Superior temporal gyrus (tissue), 1 donor: Measurements from ENCODE around the gene MUS81.
"Not testable (repeated sequence)": the region's sequence is repeated elsewhere in the genome, so short reads cannot be mapped to it uniquely, and the experiment has no call there.

Experiments used
- DNase-seq: peaks from one replicate; pipeline ENCODE4 v3.0.0-alpha.2; 2016; ENCODE audit errors: extremely low spot score

Gene MUS81

DNA sequence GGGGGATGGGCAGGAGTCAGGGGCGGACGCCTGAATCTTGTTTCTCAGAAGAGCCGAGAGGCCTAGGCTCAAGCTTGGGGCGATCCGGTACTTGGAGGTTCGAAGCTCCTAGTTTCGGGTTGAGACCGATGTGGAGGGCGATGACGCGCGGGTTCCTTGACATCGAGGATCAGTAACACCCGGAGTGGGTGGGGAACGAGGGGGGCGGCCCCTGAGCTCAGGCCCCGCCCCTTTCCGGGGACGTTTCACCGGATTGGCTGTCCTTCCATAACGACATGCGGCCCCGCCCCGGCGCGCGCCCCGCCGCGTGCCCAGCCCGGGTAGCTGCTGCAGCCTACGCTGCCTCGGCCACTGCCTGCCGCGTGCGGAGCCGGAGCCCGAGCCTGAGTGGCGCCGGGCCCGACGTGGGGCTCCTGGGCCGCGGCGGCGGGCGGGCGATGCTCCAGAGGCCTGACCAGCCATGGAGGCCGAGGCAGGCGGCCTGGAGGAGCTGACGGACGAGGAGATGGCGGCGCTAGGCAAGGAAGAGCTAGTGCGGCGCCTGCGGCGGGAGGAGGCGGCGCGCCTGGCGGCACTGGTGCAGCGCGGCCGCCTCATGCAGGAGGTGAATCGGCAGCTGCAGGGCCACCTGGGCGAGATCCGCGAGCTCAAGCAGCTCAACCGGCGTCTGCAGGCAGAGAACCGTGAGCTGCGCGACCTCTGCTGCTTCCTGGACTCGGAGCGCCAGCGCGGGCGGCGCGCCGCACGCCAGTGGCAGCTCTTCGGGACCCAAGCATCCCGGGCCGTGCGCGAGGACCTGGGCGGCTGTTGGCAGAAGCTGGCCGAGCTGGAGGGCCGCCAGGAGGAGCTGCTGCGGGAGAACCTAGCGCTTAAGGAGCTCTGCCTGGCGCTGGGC is 30.3 kb downstream of the MUS81 start, which contains the start of gene CCDC85B:
CCDC85B (plus strand) TSS at position 350 of the 895 bp plus-strand sequence; CDS start at position 461, 111 bp downstream.
- peak; percentile 99 for DNase-seq

DNA sequence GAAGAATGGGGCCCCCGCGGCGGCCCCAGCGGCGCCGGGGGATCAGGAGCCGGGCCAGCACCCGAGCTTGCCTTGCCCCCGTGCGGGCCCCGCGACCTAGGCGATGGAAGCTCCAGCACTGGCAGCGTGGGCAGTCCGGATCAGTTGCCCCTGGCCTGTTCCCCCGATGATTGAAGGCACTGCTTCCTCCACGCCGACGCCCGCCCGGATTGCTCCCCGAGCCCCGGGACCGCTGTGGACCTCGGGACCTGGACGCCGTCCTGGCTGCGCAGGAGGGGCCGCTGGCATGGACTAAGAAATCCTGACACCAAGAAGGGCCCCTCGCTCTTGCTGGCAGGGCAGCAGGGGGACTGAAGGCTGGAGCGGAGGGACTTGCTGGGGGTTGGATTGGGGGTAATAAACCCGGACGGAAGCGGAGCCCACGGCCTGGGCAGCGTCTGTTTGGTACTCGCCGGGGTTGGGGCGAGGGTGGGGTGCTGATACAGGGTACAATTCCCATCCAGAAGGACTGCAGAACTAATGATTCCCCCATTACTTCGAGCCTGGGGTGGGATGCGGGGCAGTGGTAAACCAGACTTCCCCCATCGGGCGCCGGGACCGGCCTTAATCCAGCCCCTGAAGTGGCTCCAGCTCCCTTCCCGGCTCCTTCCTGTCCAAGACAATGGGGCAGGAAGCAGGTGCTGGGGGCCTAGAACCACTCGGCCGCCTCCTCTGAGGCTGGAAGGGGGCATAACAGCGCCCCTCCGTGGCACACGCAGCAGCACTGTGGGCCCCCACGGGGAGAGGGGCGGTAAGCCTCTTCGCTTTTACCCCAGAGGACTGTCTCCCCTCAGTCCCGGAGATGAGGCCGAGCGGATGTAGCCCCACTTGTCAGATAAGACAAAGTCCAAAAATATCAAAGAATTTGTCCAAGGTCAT is 31.2 kb downstream of the MUS81 start:
- no peak for DNase-seq

DNA sequence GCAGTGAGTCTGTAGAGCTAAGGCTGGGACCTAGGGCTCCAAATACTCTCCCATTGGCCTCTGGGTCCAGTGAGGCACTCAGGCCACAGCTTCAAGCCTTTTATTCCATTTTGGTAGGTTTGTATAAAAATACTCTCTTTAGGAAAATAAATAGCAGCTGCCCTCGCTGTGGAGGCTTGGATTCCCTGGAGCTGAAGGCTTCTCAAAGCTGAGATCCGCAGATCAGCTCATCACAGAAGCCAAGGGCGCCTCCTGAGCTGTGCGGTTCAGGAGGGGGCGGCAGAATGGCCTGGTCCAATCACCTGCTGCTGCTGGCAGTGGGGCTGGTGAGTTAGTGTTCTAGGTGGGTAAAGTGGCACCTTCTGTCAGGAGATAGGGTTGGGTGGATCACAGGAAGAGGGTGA is 31.9 kb downstream of the MUS81 start:
- not testable (repeated sequence) for DNase-seq

DNA sequence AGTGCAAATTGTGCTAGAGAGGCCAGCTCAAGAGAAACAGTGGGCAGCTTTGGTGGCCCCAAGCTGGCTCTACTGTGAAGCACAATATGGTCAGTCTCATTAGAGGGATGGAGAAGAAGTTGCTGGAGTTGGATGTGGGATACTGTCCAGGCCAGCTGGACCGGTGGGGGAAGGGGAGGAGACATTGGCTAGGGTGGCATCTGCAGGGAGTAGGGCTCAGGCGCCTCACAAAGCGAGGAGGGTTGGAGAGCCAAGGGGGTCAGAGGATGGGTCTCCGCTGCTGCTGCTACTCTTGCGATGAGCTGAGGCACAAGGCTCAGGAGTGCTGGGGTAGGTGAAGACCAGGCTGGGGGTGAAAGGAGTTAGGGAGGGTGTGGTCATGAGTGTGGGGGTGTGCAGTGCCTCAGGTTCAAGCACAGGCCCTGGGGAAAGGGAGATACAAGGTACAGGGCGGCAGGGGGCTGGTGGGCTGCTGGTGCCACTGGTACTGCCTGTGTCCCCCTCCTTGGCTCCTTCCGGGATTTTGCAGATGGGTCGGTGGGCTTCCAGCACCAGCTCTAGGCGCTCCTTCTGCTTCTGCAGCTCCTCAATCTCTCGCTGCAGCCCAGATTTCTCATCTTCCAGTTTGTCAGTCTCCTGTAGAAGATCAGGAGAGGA is 32.6 kb downstream of the MUS81 start:
- DNase-seq, result no peak

DNA sequence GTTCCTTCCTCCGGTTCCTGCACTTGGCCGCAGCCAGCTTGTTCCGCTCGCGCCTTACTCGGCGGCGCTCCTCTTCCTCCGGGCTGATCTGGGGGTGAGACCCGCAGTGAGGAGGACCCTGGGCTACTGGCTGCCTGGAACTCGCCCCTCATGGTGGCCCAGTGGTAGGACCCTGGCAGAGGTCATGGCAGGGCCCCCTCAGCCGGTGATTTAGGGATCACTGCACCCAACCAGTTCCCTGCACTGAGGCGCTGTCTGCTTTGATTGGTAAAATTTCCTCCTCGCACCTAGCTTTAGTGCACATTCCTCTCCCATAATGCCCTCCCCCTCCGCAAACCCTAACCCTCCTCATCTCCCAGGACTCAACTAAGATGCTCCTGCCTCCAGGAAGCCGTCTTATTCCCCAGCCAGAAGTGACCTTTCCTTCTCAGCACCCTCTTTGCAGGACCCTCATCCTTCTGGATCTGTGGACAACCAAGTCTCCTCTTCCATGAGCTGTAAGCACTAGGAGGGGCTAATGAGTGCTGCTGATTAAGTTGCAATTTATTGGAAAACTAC is 33.9 kb downstream of the MUS81 start:
- DNase-seq, result no peak

DNA sequence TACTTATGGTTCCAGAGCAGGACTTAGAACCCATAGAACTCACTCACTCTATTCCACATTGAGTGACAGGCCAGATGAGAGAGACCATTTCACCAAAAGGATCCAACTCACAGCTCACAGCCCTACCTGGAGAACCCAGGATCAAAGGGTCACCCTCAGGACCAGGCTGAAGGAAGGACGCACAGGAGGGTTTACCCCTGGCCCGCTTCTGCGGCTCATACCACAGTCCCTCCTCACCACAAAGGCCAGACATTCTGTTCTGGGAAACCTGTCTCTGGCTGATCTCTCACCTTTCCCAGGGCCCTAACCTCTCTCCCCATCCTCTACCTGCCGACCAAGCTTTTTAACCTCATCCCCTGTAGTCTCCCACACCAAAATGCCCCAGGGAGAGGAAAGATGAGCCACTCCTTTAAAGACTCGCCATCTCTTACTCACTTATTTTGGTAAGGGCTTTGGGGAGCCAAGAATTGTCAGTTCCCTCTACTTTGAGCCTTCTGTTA is 35.3 kb downstream of the MUS81 start:
- no peak for DNase-seq

DNA sequence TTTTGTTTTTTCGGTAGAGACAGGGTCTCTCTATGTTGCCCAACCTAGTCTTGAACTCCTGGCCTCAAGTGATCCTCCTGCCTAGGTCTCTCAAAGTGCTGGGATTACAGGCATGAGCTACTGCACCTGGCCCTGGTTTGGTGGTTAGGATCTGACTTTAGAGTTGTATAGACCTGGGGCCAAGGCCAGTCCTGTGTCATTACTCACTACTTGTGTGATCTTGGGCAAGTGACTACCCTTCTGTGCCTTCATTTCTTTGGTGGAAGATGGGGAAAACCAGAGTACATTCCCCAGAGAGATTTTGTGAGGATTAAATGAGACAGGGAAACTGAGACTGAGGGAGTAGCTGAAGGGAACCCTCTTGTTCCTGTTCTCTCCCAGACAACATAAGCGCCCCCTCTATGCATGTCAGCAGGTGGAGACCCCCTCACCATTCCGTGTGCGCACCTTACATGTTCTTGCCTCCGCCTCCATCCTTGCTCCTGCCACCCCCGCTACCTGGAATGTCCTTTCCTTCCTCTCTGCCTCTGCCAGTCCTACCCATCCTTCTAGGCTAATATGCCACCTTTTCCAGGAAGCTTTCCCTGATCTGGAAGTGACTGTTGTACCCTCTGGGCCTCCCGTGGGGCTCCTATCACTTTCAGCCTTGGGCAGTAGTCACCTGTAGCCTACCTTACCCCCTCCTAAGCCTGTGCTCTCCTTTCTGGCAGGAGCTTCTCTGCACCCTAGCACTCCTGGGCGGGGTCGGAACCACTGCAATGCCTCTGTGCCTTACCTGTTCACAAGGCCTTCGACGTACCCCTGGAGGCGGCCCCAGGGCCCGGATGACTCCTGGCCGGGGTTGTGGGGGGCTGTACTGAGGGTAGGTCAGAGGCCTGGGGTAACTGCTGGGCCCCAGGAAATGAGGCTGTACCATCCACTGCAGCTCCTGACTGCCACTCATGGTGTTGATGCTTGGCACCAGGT is 36.1 kb downstream of the MUS81 start:
- no peak for DNase-seq

DNA sequence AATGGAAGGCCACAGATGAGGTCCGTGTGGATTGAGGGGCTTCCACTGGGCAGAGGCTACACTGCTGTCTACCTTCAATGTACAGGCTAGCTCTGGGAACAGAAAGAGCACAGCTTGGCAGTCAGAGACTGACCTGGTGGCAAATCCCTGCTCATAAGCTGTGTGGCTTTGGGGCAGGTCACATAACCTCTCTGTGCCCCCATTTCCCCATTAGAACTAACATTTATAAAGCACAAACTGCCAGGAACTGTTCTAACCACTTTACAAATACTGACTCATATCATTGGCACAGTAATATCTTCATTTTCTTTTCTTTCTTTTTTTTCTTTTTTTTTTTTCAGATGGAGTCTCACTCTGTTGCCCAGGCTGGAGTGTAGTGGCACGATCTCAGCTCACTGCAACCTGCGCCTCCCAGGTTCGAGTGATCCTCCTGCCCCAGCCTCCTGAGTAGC is 36.8 kb downstream of the MUS81 start:
- no peak for DNase-seq

DNA sequence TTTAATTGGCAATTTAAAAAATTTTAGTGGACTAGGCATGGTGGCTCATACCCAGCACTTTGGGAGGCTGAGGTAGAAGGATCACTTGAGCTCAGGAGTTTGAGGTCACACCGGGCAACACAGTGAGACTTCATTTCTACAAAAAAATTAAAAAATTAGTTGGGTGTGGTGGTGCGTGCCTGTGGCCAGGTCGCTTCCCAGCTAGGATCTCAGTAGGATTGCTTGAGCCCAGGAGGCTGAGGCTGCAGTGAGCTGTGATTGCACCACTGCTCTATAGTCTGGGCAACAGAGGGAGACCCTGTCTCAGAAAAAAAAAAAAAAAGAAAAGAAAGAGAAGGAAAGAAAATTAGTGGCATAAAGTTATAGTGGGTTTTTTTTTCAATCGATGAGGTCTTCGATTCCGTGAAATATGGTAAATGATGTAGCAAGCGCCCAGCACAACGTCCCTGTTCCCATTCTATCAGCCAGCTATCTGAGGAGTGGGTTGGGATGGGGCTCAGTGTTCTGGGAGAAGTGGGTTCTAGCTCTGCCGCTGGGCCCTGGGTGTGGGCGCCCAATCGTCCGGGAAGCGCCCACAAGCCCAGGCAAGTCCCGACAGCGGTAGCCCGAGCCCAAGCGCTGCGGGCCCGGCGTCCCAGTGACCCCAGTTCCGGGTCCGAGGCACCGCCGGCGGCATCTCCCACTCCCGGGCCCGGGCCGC is 38.6 kb downstream of the MUS81 start:
- no peak for DNase-seq

DNA sequence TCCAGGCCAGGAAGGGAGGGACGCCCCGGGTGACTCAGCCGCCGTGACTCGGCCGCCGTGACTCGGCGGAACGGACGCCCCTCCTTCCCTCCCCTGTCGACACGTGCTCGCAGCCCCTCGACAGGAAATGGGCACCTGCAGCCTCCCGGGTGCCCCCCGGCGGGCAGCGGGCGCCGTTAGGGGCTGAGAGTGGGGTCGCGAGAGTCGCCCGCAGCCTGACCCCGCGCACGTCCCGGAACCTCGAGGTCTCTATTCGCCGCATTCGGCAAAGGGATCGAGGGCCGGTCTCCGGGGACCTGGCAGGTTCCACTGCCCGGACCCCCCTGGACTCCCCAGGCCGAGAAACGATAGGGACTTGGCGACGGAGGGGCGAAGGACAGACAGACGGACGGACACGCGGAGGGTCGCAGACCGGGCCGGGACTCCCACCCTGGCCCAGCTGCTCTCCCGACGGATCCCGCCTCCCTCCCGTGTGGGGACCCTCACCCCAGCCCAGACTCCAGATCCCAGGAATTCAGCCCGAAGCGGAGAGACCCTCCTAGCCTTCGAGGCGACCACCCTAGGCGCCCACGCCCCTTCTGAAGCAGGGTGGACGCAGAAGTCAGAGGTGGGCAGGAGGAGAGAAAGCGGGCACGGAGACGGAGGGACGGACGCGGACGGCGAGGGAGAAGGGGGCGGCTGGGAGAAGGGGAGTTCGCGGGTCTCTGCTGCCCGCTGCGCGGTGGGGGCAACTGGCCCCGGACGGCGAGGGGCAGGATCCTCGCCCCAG is 39.3 kb downstream of the MUS81 start:
- no peak for DNase-seq

DNA sequence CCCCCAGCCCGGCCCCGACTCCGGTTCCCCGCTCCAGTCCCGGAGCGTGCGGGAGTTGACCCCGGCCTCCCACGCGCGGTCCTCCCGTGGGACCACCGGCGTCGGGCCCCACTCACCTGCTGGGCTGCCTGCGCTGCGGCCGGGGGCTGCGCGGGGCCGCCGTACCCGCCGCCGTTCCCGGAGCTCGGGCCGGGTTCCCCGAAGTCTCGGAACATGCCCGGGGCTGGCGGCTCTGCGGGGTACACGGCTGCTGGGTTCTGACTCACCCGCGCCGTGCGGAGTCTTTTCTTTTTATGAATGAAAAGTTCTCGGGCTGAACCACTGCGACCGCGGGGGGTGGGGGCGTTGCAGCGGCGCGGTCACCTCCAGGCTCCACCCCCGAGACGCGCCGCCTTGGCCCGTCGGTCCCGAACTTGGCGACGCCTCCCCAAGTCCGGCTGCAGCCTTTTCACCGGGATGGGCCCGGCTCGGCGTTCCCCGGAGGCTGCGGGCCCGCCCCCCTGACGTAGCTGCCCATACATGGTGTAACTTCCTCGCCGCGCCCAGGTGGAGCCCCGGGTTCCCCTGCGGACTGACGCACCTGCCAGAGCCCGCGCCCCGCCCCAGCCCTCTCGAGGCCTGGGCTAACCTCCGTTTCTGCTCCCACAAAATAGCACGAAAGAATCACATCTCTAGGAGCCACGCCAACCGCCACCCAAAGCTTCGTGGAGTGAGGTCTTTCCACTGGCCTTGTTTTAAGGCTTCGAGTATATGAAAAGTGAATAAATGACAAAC is 40.1 kb downstream of the MUS81 start, which contains the start of gene FOSL1:
FOSL1 (minus strand) TSS at position 264 of the 774 bp plus-strand sequence; CDS start at position 215, 49 bp downstream.
- DNase-seq, result no peak

DNA sequence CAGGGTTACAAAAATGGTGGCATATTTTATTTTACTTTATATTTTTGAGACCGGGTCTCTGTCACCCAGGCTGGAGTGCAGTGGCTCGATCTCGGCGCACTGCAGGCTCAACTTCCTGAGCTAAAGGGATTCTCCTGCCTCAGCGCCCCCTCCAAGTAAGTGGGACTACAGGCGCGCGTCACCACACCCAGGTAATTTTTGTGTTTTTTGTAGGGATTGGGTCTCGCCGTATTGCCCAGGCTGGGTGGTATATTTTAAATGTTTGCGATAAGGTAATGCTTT is 40.6 kb downstream of the MUS81 start:
- no peak for DNase-seq

DNA sequence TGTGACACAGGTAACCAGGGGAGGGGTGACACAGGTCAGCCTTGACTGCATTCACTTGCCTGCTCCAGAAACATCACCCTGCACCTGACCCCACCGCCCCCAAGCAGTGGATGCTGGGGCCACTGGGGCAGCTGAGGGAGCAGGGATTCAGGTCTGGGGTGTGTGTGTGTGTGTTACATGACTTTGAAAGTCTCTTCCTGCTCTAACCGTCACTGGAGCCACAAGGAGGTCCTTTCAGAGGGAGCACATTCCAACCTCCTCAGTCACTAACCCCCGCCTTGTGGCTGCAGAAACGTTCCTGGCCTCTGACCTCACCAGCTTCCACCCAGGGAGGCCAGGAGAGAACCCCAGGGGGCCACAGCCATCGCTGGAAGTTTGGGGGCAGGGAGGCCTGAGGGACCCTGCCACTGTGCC is 42.8 kb downstream of the MUS81 start:
- no peak for DNase-seq

DNA sequence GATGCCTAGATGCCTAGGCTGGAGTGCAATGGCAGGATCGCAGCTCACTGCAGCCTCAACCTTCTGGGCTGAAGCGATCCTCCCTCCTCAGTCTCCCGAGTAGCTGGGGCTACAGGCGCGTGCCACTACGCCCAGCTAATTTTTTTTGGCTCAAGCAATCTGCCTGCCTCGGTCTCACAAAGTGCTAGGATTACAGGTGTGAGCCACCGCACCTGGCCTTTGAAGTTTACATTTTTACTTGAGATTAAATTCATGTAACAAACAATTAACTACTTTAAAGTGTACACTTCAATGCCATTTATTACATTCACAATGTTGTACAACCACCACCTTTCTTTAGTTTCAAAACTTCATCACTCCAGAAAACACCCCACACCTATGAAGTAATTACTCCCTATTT is 43.5 kb downstream of the MUS81 start:
- no peak for DNase-seq

DNA sequence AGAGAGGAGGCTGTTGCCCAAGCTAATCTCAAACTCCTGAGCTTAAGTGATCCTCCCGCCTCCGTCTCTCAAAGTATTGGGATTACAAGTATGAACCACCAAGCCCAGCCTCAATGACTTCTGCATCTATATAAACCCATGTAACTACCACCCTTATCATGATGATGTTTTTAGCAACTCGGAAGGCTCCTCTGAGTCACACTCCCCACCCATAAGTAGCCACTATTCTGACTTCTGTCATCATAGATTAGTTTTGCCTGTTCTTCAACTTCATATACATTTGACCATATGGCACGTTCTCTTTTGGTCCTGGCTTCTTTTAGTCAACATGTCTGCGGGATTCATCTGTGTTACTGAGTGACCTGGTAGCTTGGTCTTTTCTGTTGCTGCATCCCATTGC is 46.4 kb downstream of the MUS81 start:
- no peak for DNase-seq

DNA sequence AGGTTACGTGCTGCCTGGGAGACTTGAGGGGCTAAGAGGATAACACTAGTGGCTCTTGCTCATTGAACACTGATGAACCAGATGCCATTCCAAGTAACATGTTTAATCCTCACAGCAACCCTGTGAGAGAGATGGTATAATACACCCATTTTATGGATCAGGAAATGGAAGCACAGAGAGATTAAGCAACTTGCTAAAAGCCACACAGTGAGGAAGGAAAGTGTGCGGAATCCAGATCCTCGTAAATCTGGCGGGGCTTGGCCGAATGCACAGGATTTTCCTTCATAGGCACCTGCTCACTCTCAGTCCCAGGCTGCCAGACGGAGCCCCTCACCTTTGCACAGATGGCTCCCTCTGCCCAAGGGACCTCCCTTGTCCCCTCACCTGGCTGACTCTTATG is 47.6 kb downstream of the MUS81 start:
- DNase-seq, result no peak

DNA sequence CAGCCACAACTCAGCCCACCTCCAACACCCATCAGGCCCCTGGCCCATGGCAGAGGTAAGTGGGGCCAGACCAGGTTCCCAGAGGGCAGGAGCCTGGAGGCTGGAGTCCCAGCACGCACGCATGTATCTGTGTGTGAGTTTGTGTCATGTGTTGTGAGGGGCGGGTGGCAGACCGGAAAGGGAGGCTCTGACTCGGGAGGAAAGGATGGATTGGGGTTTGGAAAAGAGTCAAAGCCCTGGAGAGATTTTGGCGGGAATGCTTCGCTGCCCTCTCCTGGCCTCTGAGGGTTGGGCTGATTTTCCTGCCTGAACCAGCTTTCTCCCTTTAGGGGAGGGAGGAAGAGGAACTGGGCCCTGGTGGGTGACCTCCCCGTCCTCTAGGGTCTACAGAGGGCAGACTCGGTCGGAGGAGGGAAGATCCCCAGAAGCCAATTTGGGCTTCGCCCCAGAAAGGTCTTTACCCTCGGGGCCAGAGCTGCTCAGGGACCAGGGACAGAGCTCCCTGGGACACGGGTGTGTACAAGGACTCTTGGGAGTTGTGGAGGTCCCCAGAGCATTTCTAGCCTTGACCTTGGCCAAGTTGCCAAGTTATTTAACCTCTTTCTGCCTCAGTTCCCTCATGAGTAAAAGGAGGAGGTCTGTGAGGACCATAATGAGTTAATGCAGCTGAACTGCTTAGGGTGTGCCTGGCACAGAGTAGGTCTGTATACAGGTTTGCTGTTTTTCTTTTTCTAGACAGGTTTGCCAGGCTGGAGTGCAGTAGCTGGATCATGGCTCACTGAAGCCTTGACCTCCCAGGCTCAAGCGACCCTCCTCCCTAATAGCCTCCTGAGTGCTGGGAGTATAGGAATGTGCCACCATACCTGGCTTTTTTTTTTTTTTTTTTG is 51.7 kb downstream of the MUS81 start:
- no peak for DNase-seq
